Muscle layer of duodenum (tissue), 2 donors: ENCODE data around the gene TMEM184A.

Experiments
- H3K27ac ChIP-seq: one replicate; pipeline ENCODE4 v1.7.0; 2013; ENCODE audit warnings: mild to moderate bottlenecking, low read length
- H3K27me3 ChIP-seq: one replicate; pipeline ENCODE4 v1.7.0; 2013; ENCODE audit warnings: low read depth, mild to moderate bottlenecking, control low read depth, low read length
- H3K36me3 ChIP-seq, 2 donors: one replicate each; pipeline ENCODE4 v1.7.0; 2013; ENCODE audit warnings: low read length in 2 of 2, control low read depth in 1 of 2, mild to moderate bottlenecking in 1 of 2; ENCODE audit not compliant: insufficient read depth in 2 of 2, control insufficient read depth in 1 of 2
- H3K4me1 ChIP-seq, 2 donors: one replicate each; pipeline ENCODE4 v1.7.0; 2013; ENCODE audit warnings: low read length in 2 of 2, mild to moderate bottlenecking in 2 of 2, control low read depth in 1 of 2, moderate library complexity in 1 of 2; ENCODE audit not compliant: insufficient read depth in 2 of 2, control insufficient read depth in 1 of 2
- H3K4me3 ChIP-seq, 2 donors: one replicate each; pipeline ENCODE4 v1.7.0; 2013; ENCODE audit warnings: low read length in 2 of 2, low read depth in 1 of 2, mild to moderate bottlenecking in 1 of 2
- H3K9me3 ChIP-seq, 2 donors: one replicate each; pipeline ENCODE4 v1.7.0; 2013; ENCODE audit warnings: low read length in 2 of 2, control low read depth in 1 of 2, mild to moderate bottlenecking in 1 of 2; ENCODE audit not compliant: control insufficient read depth in 1 of 2
- donor health status: healthy.

The TMEM184A gene

DNA sequence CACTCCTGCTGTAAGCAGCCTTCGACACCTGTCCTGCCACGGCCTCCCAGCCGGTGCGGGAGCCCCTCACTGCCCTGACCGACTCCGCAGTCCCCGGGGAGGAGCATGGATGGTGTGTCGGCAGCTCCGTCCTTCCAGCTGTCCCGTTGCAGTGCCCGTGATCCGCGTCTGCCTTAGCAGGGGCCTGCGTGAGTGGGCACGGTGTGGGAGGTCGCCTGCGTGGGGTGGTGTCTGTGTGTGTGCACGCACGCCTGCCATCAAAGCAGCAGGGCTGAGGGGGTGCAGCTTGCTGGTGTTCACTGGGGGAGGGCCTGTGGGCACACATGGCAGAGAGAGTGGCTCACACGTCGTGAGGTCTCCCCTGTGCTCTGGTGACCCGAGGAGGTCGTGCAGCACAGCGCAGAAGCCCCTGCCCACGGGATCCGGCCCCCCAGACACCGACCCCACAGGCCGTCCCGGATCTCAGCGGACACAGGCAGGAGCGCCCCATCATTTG is 15.2 kb downstream of the TMEM184A start:
- H3K4me3 ChIP-seq = no peak overlapping the region
- H3K4me1 ChIP-seq = peaks cover 0 to 7% of the 10 kb centered on the region in 2 donors
- H3K36me3 ChIP-seq = peaks cover 0 to 51% of the 10 kb centered on the region in 2 donors
- no peaks in the 10 kb centered on the region for H3K27me3 ChIP-seq
- H3K9me3 ChIP-seq = no peaks in the 10 kb centered on the region
- H3K27ac ChIP-seq = no peak overlapping the region

DNA sequence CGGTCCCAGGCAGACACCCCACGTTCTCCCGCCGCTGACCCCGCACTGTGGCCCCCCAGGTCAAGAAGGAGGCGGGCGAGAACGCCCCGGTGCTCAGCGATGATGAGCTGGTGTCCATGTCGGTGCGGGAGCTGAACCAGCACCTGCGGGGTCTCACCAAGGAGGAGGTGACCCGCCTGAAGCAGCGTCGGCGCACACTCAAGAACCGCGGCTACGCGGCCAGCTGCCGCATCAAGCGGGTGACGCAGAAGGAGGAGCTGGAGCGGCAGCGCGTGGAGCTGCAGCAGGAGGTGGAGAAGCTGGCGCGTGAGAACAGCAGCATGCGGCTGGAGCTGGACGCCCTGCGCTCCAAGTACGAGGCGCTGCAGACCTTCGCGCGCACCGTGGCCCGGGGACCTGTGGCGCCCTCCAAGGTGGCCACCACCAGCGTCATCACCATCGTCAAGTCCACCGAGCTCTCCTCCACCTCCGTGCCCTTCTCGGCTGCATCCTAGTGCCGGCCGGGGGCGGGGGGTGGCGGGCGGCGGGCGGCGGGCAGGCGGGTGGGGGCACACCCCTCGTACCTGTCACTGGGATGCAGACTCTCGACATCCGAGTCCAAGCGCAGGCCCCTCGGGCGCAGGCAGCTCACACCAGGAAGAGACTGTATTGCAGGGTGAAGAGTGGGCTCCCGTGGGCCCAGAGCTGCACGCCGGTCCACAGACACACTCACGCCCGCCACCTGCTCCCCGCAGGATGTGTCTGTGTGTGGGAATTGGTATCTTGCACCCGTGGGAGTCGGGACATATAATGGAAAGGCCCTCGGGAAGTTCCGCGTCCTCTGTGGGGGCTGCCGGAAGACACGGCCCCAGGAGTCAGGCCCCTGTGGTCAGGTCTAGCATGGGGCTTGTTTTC is 15.9 kb downstream of the TMEM184A start:
- H3K4me1 ChIP-seq = peaks cover 0 to 7% of the 10 kb centered on the region in 2 donors
- no peak overlapping the region for H3K27ac ChIP-seq
- H3K9me3 ChIP-seq = no peaks in the 10 kb centered on the region
- peaks cover 0 to 51% of the 10 kb centered on the region in 2 donors for H3K36me3 ChIP-seq
- no peak overlapping the region for H3K4me3 ChIP-seq
- no peaks in the 10 kb centered on the region for H3K27me3 ChIP-seq

DNA sequence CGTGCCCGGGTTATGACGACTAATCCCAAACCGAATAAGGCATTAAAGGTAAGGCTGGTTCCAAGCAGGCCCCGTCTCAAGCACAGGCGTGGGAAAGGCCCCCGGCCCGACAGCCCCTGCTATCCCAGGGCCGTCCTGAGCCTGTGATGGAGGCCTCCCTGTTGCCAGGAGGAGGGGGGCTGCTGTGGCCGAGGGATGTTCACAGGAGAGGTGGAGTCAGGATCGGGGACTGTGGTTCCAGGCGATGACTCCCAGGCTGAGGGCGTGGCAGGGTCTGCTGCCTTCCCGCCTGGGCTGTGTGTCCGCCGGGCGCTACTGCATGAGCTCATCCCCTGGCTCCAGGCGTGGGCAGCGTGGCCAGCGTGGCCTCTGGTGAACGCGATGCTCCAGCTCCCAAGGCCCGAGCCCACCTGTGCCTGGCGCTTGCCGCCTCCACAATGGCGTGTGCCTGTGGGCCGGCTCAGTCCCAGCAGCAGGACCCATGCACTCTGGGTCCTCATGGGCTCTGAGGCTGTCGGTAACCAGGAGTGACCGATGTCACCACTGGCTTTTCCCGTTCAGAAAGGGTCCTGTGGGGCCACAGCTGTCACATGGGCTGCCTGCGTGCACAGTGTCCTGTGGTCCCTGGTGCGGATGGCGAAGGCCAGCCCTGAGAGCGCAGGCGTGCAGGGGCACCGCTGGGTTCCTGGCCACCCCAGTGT is 16.7 kb downstream of the TMEM184A start:
- Histone ChIP-seq H3K27ac (no peak overlapping the region), H3K4me3 (no peak overlapping the region), H3K36me3 (peaks cover 0 to 49% of the 10 kb centered on the region in 2 donors), H3K27me3 (no peaks in the 10 kb centered on the region), H3K9me3 (no peaks in the 10 kb centered on the region), H3K4me1 (peaks cover 0 to 8% of the 10 kb centered on the region in 2 donors)

DNA sequence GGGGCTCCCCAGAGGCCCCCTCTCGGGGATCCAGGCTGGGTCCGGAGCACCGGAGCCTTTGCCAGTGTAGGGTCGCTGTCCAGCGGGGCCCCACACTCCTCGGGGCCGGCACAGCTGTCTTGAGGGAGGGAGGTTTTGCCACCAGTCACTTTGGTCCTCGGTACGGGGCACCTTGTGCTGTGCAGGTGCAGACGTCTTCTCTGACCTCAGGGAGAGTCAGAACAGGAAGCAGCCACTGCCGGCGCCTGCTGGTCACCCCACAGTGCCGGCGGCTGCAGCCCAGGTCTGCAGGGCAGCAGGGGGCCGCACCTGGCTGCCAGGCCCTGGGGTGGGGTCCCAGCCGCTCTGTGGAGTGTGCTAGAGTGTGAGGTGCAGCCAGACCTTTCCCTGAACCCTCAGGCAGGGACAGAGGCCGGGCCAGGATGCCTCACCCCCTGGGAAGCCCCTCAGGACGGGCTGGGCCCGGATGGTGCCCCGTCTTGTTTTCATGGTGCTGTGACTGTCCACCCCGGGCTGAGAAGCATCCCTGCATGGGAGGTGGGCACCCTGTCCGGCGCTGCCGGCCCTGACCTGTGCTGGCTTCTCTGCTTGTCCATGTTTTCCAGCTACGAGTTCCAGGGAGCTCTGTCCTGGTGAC is 17.3 kb downstream of the TMEM184A start:
- Histone ChIP-seq H3K9me3 (no peaks in the 10 kb centered on the region), H3K27me3 (no peaks in the 10 kb centered on the region), H3K4me1 (peaks cover under 1 to 15% of the 10 kb centered on the region in 2 donors), H3K27ac (no peak overlapping the region), H3K36me3 (peaks cover 0 to 43% of the 10 kb centered on the region in 2 donors), H3K4me3 (peak overlapping the region in 1 of 2 donors; percentile 68)

DNA sequence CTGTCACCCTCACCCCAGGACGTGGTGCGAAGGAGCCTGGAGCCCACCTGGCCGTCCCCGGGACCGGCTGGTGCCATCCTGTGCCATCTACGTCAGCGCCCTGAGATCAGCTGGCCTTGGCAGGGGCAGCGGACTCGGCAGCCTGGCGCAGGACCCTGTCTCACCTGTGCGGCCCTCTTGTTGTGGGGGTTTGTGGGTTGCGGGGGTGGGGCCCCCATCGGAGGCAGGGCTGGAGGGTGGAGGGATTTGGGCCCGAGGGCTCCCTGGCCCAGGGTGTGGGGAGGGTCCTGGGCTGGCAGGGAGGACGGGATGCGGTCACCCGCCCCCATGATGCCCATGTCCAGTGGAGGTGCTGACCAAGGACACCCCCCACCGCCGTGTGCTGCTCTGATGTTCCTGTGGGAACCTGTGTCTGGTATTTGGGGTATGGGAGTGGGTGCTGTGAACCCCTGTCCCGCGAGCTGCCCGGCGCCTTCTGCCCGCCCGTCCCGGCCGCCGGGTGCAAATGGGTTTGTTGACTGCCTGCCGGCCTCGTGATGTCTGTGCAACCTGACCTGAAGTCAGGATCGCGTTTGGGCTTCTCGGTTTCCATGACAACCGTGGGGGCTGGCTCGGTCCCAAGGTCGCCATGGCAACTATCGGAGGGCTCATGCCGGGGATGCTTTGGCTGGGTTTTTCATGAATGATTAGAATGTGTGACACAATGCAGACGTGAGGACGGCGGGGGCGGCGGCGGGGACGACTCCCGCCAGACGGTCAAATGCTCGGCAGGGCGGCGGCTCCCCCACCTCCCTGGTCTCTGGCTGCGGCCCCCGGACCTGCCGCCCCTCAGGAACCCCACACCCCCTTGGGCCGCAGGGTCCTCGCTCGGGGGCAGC is 18.2 kb downstream of the TMEM184A start:
- Histone ChIP-seq H3K4me1 (peaks cover 9 to 21% of the 10 kb centered on the region in 2 donors), H3K27ac (peak overlapping the region; percentile 83), H3K36me3 (peaks cover 0 to 35% of the 10 kb centered on the region in 2 donors), H3K27me3 (no peaks in the 10 kb centered on the region), H3K9me3 (no peaks in the 10 kb centered on the region), H3K4me3 (peak overlapping the region; percentile 46 to 68)

DNA sequence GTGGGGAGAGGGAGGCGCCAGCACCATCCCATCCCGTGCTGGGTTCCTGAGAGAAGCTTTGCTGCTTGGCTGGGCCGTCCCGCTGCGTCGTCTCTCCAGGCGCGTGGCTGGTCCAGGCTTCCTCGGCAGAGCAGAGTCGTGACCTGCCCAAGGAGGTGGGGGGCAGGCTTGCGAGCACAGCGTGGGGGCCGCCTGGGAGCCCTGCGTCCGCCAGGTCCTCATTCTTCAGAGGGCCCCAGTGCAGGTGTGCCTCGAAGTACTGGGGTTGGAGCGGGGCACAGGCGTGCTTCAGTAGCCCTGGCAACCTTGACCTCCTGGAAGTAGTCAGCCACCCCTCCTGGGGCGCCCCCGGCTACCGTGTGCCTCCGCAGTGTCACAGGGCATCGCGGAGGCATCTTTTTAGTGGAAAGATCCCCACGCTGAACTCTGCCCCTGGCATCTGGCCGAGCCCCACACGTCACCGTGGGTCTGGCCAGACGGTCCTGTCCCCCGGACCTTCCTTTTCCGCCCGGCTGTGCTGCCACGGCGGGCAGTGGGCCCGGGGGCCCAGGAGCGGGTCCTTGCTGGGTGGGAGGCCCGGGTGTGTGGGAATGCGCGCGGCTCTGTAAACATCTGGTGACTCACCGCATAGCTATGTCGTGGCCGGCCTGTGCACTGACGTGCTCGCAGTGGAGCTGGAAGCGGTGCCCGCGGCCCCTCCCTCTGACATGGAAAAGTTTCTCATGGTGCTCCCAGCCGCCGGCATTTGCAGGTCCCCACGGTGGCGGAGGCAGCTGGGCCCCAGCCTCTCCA is 19.1 kb downstream of the TMEM184A start:
- H3K36me3 ChIP-seq = peaks cover 0 to 33% of the 10 kb centered on the region in 2 donors
- H3K4me3 ChIP-seq = peak overlapping the region; percentile 46 to 68
- H3K27me3 ChIP-seq = no peaks in the 10 kb centered on the region
- peak overlapping the region; percentile 83 for H3K27ac ChIP-seq
- no peaks in the 10 kb centered on the region for H3K9me3 ChIP-seq
- peaks cover 9 to 23% of the 10 kb centered on the region in 2 donors for H3K4me1 ChIP-seq

DNA sequence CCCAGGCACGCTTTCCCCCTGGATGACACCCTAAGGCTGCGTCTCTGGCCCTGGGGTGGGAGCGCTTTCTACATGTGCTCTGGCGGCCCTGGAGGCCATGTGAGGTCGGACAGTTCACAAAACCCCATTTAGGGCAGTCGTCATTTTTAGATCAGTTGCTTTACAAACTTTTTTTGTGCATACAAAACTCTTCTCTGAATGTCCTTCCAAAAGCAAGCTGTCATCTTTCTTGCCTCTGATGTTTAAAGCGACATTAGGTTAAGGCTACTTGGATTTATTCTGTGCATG is 19.6 kb downstream of the TMEM184A start:
- peaks cover 0 to 27% of the 10 kb centered on the region in 2 donors for H3K36me3 ChIP-seq
- H3K4me3 ChIP-seq = peak overlapping the region in 1 of 2 donors; percentile 68
- H3K27me3 ChIP-seq = no peaks in the 10 kb centered on the region
- peaks cover 9 to 26% of the 10 kb centered on the region in 2 donors for H3K4me1 ChIP-seq
- H3K9me3 ChIP-seq = no peaks in the 10 kb centered on the region
- H3K27ac ChIP-seq = peak overlapping the region; percentile 83

DNA sequence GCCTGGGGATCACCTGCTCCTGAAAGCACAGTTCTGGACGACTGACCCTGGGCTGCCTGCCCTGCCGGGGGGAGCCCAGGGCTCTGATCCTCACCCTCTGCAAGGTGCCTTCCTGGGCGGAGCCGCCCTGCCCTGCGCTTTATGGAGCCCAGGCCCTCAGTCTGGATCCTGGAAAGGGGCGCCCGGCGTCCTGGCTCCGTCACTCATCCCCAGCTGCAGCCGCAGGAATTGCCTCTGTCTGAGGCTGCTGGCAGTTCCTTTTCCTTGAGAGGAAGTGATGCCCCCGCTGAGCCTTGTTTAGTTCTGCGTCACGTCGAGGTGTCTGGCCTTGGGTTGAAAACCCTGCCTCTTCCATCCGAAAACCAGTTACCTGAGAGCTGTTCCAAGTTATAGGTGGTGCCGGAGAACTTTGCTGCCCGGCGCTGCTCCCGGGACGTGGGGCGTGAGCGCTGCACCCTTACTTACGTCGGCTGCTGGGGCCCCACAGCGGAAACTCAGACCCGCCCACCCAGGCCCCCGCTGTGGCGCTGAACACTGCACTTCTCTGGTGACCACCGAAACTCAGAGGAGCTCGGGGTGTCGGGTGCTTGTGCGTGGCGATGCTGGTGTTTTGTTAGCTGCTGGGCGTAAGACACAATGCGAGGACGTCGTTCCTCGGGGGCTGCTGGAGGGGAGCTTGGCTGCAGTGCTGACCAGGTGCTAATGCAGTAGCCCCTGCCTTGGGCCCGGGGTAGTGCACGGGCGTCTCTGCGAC is 20.1 kb downstream of the TMEM184A start:
- Histone ChIP-seq H3K4me3 (peak overlapping the region in 1 of 2 donors; percentile 68), H3K4me1 (peaks cover 9 to 26% of the 10 kb centered on the region in 2 donors), H3K9me3 (no peaks in the 10 kb centered on the region), H3K27me3 (no peaks in the 10 kb centered on the region), H3K27ac (peak overlapping the region; percentile 83), H3K36me3 (peaks cover 0 to 22% of the 10 kb centered on the region in 2 donors)

DNA sequence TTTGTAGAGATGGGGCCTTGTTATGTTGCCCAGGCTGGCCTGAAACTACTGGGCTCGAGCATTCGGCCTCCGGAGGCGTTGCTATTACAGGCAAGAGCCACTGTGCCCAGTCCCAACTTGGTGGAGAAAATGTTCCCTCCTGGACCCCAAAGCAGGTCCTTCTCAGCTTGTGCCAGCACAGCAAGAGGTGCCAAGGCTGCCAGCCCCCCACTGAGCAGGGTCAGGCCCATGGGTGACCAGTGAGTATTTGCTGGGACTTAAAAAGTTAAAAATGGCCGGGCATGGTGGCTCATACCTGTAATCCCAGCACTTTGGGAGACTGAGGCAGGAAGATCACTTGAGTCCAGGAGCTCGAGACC is 20.9 kb downstream of the TMEM184A start:
- Histone ChIP-seq H3K9me3 (no peaks in the 10 kb centered on the region), H3K4me1 (peaks cover 9 to 28% of the 10 kb centered on the region in 2 donors), H3K4me3 (no peak overlapping the region), H3K36me3 (peaks cover 0 to 15% of the 10 kb centered on the region in 2 donors), H3K27ac (no peak overlapping the region), H3K27me3 (no peaks in the 10 kb centered on the region)
